Measurements from ENCODE around the gene CCDC126. TPM values are rescaled to one million over a fixed set of nuclear protein-coding genes. Genes with fewer than 3 reads are reported as not detected.

Gene CCDC126
- total RNA-seq, 1 donor from 2014 or later, result 15.7 TPM

GRCh38 chr7:23654508-23654907, 57.3 kb downstream of the CCDC126 start:
- H3K4me3 Mint-ChIP-seq, result no peak overlapping the region
- H3K36me3 Mint-ChIP-seq (ENCODE audit: low read depth), result no peaks in the 10 kb centered on the region
- no peaks in the 10 kb centered on the region for H3K27me3 Mint-ChIP-seq
- no peaks in the 10 kb centered on the region for H3K4me1 Mint-ChIP-seq
- no peak for ATAC-seq (ENCODE audit: low read depth)
- TF ChIP-seq CTCF (IDR thresholded peaks at IDR 0.05), result no peak
- intact Hi-C loops (cut with micrococcal nuclease), result no loop called here
- DNase-seq, result no peak
- no peak overlapping the region for H3K27ac Mint-ChIP-seq
- ChIA-PET CTCF (no interaction called here), POLR2A (no interaction called here)
- H3K9me3 Mint-ChIP-seq, result peaks cover 22% of the 10 kb centered on the region

GRCh38 chr7:23655433-23655832, 58.3 kb downstream of the CCDC126 start:
- DNase-seq (no peak), ATAC-seq (ENCODE audit: low read depth) (no peak)
- ChIA-PET CTCF (no interaction called here), POLR2A (no interaction called here)
- H3K4me1 Mint-ChIP-seq, result no peaks in the 10 kb centered on the region
- no peak overlapping the region for H3K27ac Mint-ChIP-seq
- TF ChIP-seq CTCF (IDR thresholded peaks at IDR 0.05), result no peak
- H3K27me3 Mint-ChIP-seq, result no peaks in the 10 kb centered on the region
- no peak overlapping the region for H3K4me3 Mint-ChIP-seq
- peaks cover 23% of the 10 kb centered on the region for H3K9me3 Mint-ChIP-seq
- H3K36me3 Mint-ChIP-seq (ENCODE audit: low read depth), result no peaks in the 10 kb centered on the region
- intact Hi-C loops (cut with micrococcal nuclease), result no loop called here

GRCh38 chr7:23658831-23659427, 61.7 kb downstream of the CCDC126 start:
- ATAC-seq (ENCODE audit: low read depth) (no peak), DNase-seq (no peak)
- TF ChIP-seq CTCF (IDR thresholded peaks at IDR 0.05), result no peak
- Mint-ChIP-seq H3K27me3 (no peaks in the 10 kb centered on the region), H3K4me1 (no peaks in the 10 kb centered on the region), H3K27ac (no peak overlapping the region), H3K36me3 (ENCODE audit: low read depth) (no peaks in the 10 kb centered on the region), H3K4me3 (no peak overlapping the region), H3K9me3 (peaks cover 21% of the 10 kb centered on the region)
- POLR2A ChIA-PET, result no interaction called here
- CTCF ChIA-PET, result no interaction called here
- intact Hi-C loops (cut with micrococcal nuclease), result no loop called here

GRCh38 chr7:23661385-23661784, 64.2 kb downstream of the CCDC126 start:
- Mint-ChIP-seq H3K4me3 (no peak overlapping the region), H3K27ac (no peak overlapping the region), H3K27me3 (no peaks in the 10 kb centered on the region), H3K9me3 (peaks cover 15% of the 10 kb centered on the region), H3K36me3 (ENCODE audit: low read depth) (no peaks in the 10 kb centered on the region), H3K4me1 (no peaks in the 10 kb centered on the region)
- intact Hi-C loops (cut with micrococcal nuclease), result no loop called here
- no peak for TF ChIP-seq CTCF (IDR thresholded peaks at IDR 0.05)
- DNase-seq (no peak), ATAC-seq (ENCODE audit: low read depth) (no peak)
- POLR2A ChIA-PET, result interaction anchor here (0.6 kb wide), 1 partner anchor 113 kb away, joined by 4 read pairs; no protein-coding TSS in a partner anchor
- CTCF ChIA-PET, result no interaction called here

- intact Hi-C loops (cut with micrococcal nuclease), result no loop called here
- no peak overlapping the region for H3K4me3 Mint-ChIP-seq
- no peak for TF ChIP-seq CTCF (IDR thresholded peaks at IDR 0.05)
- CTCF ChIA-PET, result no interaction called here
- no peak for ATAC-seq (ENCODE audit: low read depth)
- no peaks in the 10 kb centered on the region for H3K27me3 Mint-ChIP-seq
- no peaks in the 10 kb centered on the region for H3K36me3 Mint-ChIP-seq (ENCODE audit: low read depth)
- peaks cover 13% of the 10 kb centered on the region for H3K9me3 Mint-ChIP-seq
- DNase-seq, result no peak
- H3K27ac Mint-ChIP-seq, result no peak overlapping the region
- no peaks in the 10 kb centered on the region for H3K4me1 Mint-ChIP-seq
- POLR2A ChIA-PET, result interaction anchor here (0.6 kb wide), 1 partner anchor 114 kb away, joined by 4 read pairs; no protein-coding TSS in a partner anchor
These were observed 65.2 kb downstream of the CCDC126 start for GRCh38 chr7:23662124-23662983.
